GM20000 (cell line): ENCODE measurements around the gene IFFO2.
A peak's percentile ranks its signal among the peaks of the same experiment; 100 is the strongest.

Source experiments
- DNase-seq: peaks from one replicate; pipeline ENCODE4 v3.0.0; 2012; ENCODE audit warnings: low spot score
- CTCF ChIP-seq: IDR thresholded peaks from 2 replicates; pipeline ENCODE4 v1.5.1; 2012; ENCODE audit warnings: mild to moderate bottlenecking, control low read depth; ENCODE audit errors: extremely low read depth, missing control alignments

Gene IFFO2

GRCh38 chr1:18945401-18945849 is 11.1 kb downstream of the IFFO2 start:
- no peak for DNase-seq
- no peak for TF ChIP-seq CTCF

- DNase-seq: no peak
- TF ChIP-seq CTCF: no peak
Observed at GRCh38 chr1:18944810-18945209, 11.7 kb downstream of the IFFO2 start.

- no peak for TF ChIP-seq CTCF
- peak; percentile 35 for DNase-seq
Observed at GRCh38 chr1:18943914-18944572, 12.4 kb downstream of the IFFO2 start.

GRCh38 chr1:18943162-18943561 is 13.3 kb downstream of the IFFO2 start:
- no peak for DNase-seq
- TF ChIP-seq CTCF: no peak

- TF ChIP-seq CTCF: no peak
- no peak for DNase-seq
Observed at GRCh38 chr1:18942340-18942739, 14.1 kb downstream of the IFFO2 start.

GRCh38 chr1:18941221-18942141 is 15.0 kb downstream of the IFFO2 start:
- no peak for TF ChIP-seq CTCF
- no peak for DNase-seq
